HCT116 (cell line): ENCODE data around the gene FAR2. TPM values are rescaled to one million over a fixed set of nuclear protein-coding genes. Genes with fewer than 3 reads are reported as not detected.

Experiments
- ATAC-seq: fragments of 200-7000 bp; cut with Tn5 transposase; 2 replicates; pipeline ENCODE4 v1.9.1; 2020; ENCODE audit warnings: mild to moderate bottlenecking, moderate library complexity
- BruUV-seq: library from RNA; stranded (reverse); fragments of 400-500 nt; replicated peaks from 2 replicates; lab custom pipeline; 2021; lab: Mats Ljungman, UMichigan
- CTCF ChIA-PET: fragments of 300-600 bp; sonication (Branson Sonifier 250); formaldehyde crosslinking; loops from one replicate; lab custom pipeline; 2021; ENCODE audit warnings: antibody characterized with exemption; lab: Charles Lee
- POLR2A ChIA-PET: fragments of 300-600, 350-600 bp; sonication (Branson Sonifier 250); formaldehyde crosslinking; loops from one replicate; lab custom pipeline; 2021; ENCODE audit warnings: antibody characterized with exemption; lab: Charles Lee
- RAD21 ChIA-PET, 2 experiments: fragments of 300-600 bp; sonication (Branson Sonifier 250); formaldehyde crosslinking; loops; one replicate each; lab custom pipeline; 2023; ENCODE audit warnings: low total read pairs in 2 of 2; ENCODE audit not compliant: uncharacterized antibody in 2 of 2, unreplicated experiment in 2 of 2, low non-redundant PET in 1 of 2; lab: Charles Lee
- DNase-seq: peaks from one replicate; pipeline ENCODE4 v3.0.0-alpha.2; 2010; ENCODE audit warnings: low read depth, low spot score
- H2AFZ ChIP-seq: fragments of 200-600 bp; shearing (Covaris generic), sonication (generic); 2 replicates; pipeline ENCODE4 v1.6.1; 2017; ENCODE audit warnings: low read depth, mixed run types, mixed read lengths, antibody characterized with exemption, low read length; ENCODE audit not compliant: poor library complexity, severe bottlenecking
- H3K27ac ChIP-seq: 2 replicates; pipeline ENCODE4 v1.5.1; 2012; ENCODE audit warnings: low read depth, low read length
- H3K27me3 ChIP-seq: fragments of 200-600 bp; sonication (generic); 2 replicates; pipeline ENCODE4 v1.6.1; 2016; ENCODE audit warnings: mixed run types, low read length, mixed read lengths; ENCODE audit not compliant: insufficient read depth
- H3K36me3 ChIP-seq, 2 experiments: fragments of 200-500 bp in 1 of 2; fragments of 200-600 bp in 1 of 2; sonication (Bioruptor generic) in 1 of 2; sonication (generic) in 1 of 2; 2 replicates each; pipeline versions ENCODE4 v1.5.1 to v1.6.1; 2014 to 2016; ENCODE audit warnings: low read length in 2 of 2, inconsistent platforms in 1 of 2, mixed read lengths in 1 of 2, mixed run types in 1 of 2; ENCODE audit not compliant: insufficient read depth in 2 of 2, control insufficient read depth in 1 of 2
- H3K4me1 ChIP-seq, 2 experiments: fragments of 200-600 bp in 1 of 2; sonication (generic) in 1 of 2; 2 replicates each; pipeline versions ENCODE4 v1.5.1 to v1.6.1; 2012 to 2017; ENCODE audit warnings: low read length in 2 of 2, inconsistent platforms in 1 of 2, mild to moderate bottlenecking in 1 of 2, mixed read lengths in 1 of 2, mixed run types in 1 of 2, moderate library complexity in 1 of 2; ENCODE audit not compliant: insufficient read depth in 2 of 2, control insufficient read depth in 1 of 2
- H3K4me2 ChIP-seq: fragments of 200-600 bp; sonication (generic); 2 replicates; pipeline ENCODE4 v1.6.1; 2017; ENCODE audit warnings: mixed run types, low read length, mixed read lengths
- H3K4me3 ChIP-seq, 2 experiments: fragments of 200-600 bp in 1 of 2; sonication (generic) in 1 of 2; replicated peaks in 1 of 2; 2 replicates each; pipeline ENCODE4 v1.5.1; 2011 to 2016; ENCODE audit warnings: low read length in 2 of 2, control low read depth in 1 of 2, low read depth in 1 of 2, mild to moderate bottlenecking in 1 of 2, mixed read lengths in 1 of 2, mixed run types in 1 of 2
- H3K79me2 ChIP-seq: fragments of 200-600 bp; sonication (generic); 2 replicates; pipeline ENCODE4 v1.6.1; 2017; ENCODE audit warnings: mild to moderate bottlenecking, mixed run types, low read length, moderate library complexity, mixed read lengths; ENCODE audit not compliant: insufficient read depth
- H3K9ac ChIP-seq: fragments of 200-600 bp; sonication (generic); 2 replicates; pipeline ENCODE4 v1.6.1; 2016; ENCODE audit warnings: low read length, mixed read lengths
- H3K9me2 ChIP-seq: fragments of 200-600 bp; sonication (generic), shearing (Covaris generic); 2 replicates; pipeline ENCODE4 v1.6.1; 2017; ENCODE audit warnings: mixed run types, mild to moderate bottlenecking, moderate library complexity; ENCODE audit not compliant: insufficient read depth
- H3K9me3 ChIP-seq, 2 experiments: fragments of 200-500 bp in 1 of 2; fragments of 200-600 bp in 1 of 2; sonication (Bioruptor generic) in 1 of 2; sonication (generic) in 1 of 2; 2 replicates each; pipeline ENCODE4 v1.6.1; 2014 to 2017; ENCODE audit warnings: low read length in 2 of 2, mixed read lengths in 2 of 2, inconsistent platforms in 1 of 2, low read depth in 1 of 2, mild to moderate bottlenecking in 1 of 2, mixed run types in 1 of 2, moderate library complexity in 1 of 2; ENCODE audit not compliant: control insufficient read depth in 1 of 2, insufficient read depth in 1 of 2
- H4K20me1 ChIP-seq: fragments of 200-600 bp; sonication (generic), shearing (Covaris generic); 2 replicates; pipeline ENCODE4 v1.6.1; 2017; ENCODE audit warnings: mixed run types, mild to moderate bottlenecking, moderate library complexity; ENCODE audit not compliant: insufficient read depth
- ATF3 ChIP-seq: IDR thresholded peaks from 2 replicates; pipeline ENCODE4 v1.6.1; 2012
- CBX3 ChIP-seq: IDR thresholded peaks from 2 replicates; pipeline ENCODE4 v1.6.1; 2012; ENCODE audit warnings: low read depth
- CEBPB ChIP-seq: IDR thresholded peaks from 2 replicates; pipeline ENCODE4 v1.6.1; 2012; ENCODE audit warnings: low read depth
- CTCF ChIP-seq, 3 experiments: fragments of 200-600 bp in 1 of 3; sonication (generic) in 1 of 3; IDR thresholded peaks in 2 of 3; conservative IDR thresholded peaks in 1 of 3; 2 replicates each; pipeline ENCODE4 v1.5.1; 2012 to 2017; ENCODE audit warnings: low read depth in 2 of 3, low read length in 2 of 3, antibody characterized with exemption in 1 of 3, borderline replicate concordance in 1 of 3, control low read depth in 1 of 3, mild to moderate bottlenecking in 1 of 3, mixed read lengths in 1 of 3, mixed run types in 1 of 3, moderate library complexity in 1 of 3; ENCODE audit not compliant: insufficient read depth in 1 of 3
- EZH2phosphoT487 ChIP-seq: fragments of 200-600 bp; IDR thresholded peaks from 2 replicates; pipeline ENCODE4 v1.6.1; 2018; ENCODE audit warnings: antibody characterized with exemption, borderline replicate concordance
- FOSL1 ChIP-seq: IDR thresholded peaks from 2 replicates; pipeline ENCODE4 v1.6.1; 2012; ENCODE audit warnings: low read depth
- JUND ChIP-seq: IDR thresholded peaks from 2 replicates; pipeline ENCODE4 v1.6.1; 2012
- POLR2A ChIP-seq: IDR thresholded peaks from 2 replicates; pipeline ENCODE4 v1.7.0; 2011; ENCODE audit warnings: borderline replicate concordance; ENCODE audit not compliant: insufficient read depth, insufficient read length; ENCODE audit errors: extremely low read depth
- POLR2AphosphoS5 ChIP-seq: IDR thresholded peaks from 2 replicates; pipeline ENCODE4 v1.6.1; 2011; ENCODE audit warnings: mild to moderate bottlenecking, low read depth, low read length, moderate library complexity
- SIN3A ChIP-seq: IDR thresholded peaks from 2 replicates; pipeline ENCODE4 v1.6.1; 2012; ENCODE audit warnings: low read depth
- TCF7L2 ChIP-seq: IDR thresholded peaks from 2 replicates; pipeline ENCODE4 v1.7.0; 2011; ENCODE audit warnings: borderline replicate concordance, inconsistent platforms; ENCODE audit not compliant: insufficient read depth, insufficient read length; ENCODE audit errors: extremely low read depth
- ZBTB33 ChIP-seq: IDR thresholded peaks from 2 replicates; pipeline ENCODE4 v1.6.1; 2011; ENCODE audit warnings: mild to moderate bottlenecking, low read length, moderate library complexity; ENCODE audit not compliant: insufficient replicate concordance; ENCODE audit errors: extremely low read depth
- intact Hi-C: fragments of 100-400 bp; cut with micrococcal nuclease; formaldehyde crosslinking; loops from 2 replicates; pipeline ENCODE4 v1.10.0; 2022
- total RNA-seq: library from RNA; stranded (reverse); gene quantifications from one replicate; pipeline ENCODE4 v1.2.1, GENCODE V29; 2021; ENCODE audit not compliant: unreplicated experiment

FAR2 gene
- total RNA-seq, 1 experiment from 2014 or later, result 9.7 TPM

- Histone ChIP-seq H3K9ac (no peak overlapping the region), H3K4me1 (peaks cover 5 to 10% of the 10 kb centered on the region in 2 experiments; a peak in 3 of 4 replicates), H4K20me1 (no peaks in the 10 kb centered on the region), H3K79me2 (no peaks in the 10 kb centered on the region), H3K9me3 (no peaks in the 10 kb centered on the region), H3K36me3 (no peaks in the 10 kb centered on the region), H3K27me3 (no peaks in the 10 kb centered on the region), H2AFZ (no peak overlapping the region), H3K4me2 (peak overlapping the region; percentile 50), H3K9me2 (no peaks in the 10 kb centered on the region), H3K27ac (0 out of 2 replicates have a peak overlapping the region, but pooled peaks have one; percentile 27), H3K4me3 (no peak overlapping the region)
- POLR2A ChIA-PET, result no interaction called here
- BruUV-seq, result no TSS peak
- CTCF ChIA-PET, result no interaction called here
- DNase-seq (no peak), ATAC-seq (peak; percentile 54; the same call in 1 of the 2 replicates)
- RAD21 ChIA-PET, result no interaction called here
- intact Hi-C loops, result no loop called here
- no peak for TF ChIP-seq ZBTB33
- TF ChIP-seq JUND, result peak; percentile 43; the same call in 1 of the 2 replicates
- peak; percentile 32; the same call in 1 of the 2 replicates for TF ChIP-seq FOSL1
Observed at GRCh38 chr12:29164477-29165393, 15.7 kb downstream of the FAR2 start.

- ChIA-PET CTCF (no interaction called here), RAD21 (no interaction called here), POLR2A (no interaction called here)
- no peaks in the 10 kb centered on the region for H3K27me3 ChIP-seq
- H3K79me2 ChIP-seq, result no peaks in the 10 kb centered on the region
- no peaks in the 10 kb centered on the region for H3K9me3 ChIP-seq
- no peak for DNase-seq
- no peak overlapping the region for H3K9ac ChIP-seq
- H4K20me1 ChIP-seq, result no peaks in the 10 kb centered on the region
- no peak overlapping the region for H3K27ac ChIP-seq
- H3K9me2 ChIP-seq, result no peaks in the 10 kb centered on the region
- H3K4me2 ChIP-seq, result no peak overlapping the region
- peaks cover 5 to 10% of the 10 kb centered on the region in 2 experiments; a peak in 3 of 4 replicates for H3K4me1 ChIP-seq
- no peak overlapping the region for H3K4me3 ChIP-seq
- no TSS peak for BruUV-seq
- ATAC-seq, result no peak
- intact Hi-C loops, result no loop called here
- H3K36me3 ChIP-seq, result no peaks in the 10 kb centered on the region
- H2AFZ ChIP-seq, result no peak overlapping the region
- no peak for TF ChIP-seq ATF3
- no peak for TF ChIP-seq POLR2AphosphoS5
- TF ChIP-seq FOSL1, result no peak
- TF ChIP-seq JUND, result no peak
- TF ChIP-seq CBX3, result no peak
- TF ChIP-seq EZH2phosphoT487, result no peak
- TF ChIP-seq POLR2A, result no peak
- no peak for TF ChIP-seq SIN3A
- TF ChIP-seq CTCF (IDR thresholded peaks at IDR 0.05 in 2 of 3, conservative IDR thresholded peaks at IDR 0.05 in 1 of 3; ENCODE audit: borderline replicate concordance in 1 of 3, insufficient read depth in 1 of 3, low read depth in 2 of 3, low read length in 2 of 3), result no peak
- no peak for TF ChIP-seq CEBPB
- TF ChIP-seq TCF7L2, result no peak
Observed at GRCh38 chr12:29167445-29167844, 18.4 kb downstream of the FAR2 start.
